Esophagus squamous epithelium (tissue), 5 donors: ENCODE results near the gene SPRR2D. TPM values are rescaled to one million over a fixed set of nuclear protein-coding genes. Genes with fewer than 3 reads are reported as not detected.

Experiments
- DNase-seq: peaks from one replicate; lab custom pipeline; 2025; lab: John Stamatoyannopoulos, UW
- H3K27ac ChIP-seq, 4 donors: fragments of 200-600 bp; sonication (generic); one replicate each; pipeline ENCODE4 v1.5.1; 2016 to 2019; ENCODE audit warnings: mild to moderate bottlenecking in 1 of 4
- H3K27me3 ChIP-seq, 4 donors: fragments of 200-600 bp; sonication (generic); 1 replicate in 3 of 4; 2 replicates in 1 of 4; pipeline versions ENCODE4 v1.5.1 to v1.6.0; 2017 to 2021; ENCODE audit warnings: antibody characterized with exemption in 1 of 4
- H3K36me3 ChIP-seq, 3 donors: fragments of 200-600 bp; sonication (generic); one replicate each; pipeline ENCODE4 v1.5.1; 2016 to 2019
- H3K4me1 ChIP-seq, 3 donors: fragments of 200-600 bp; sonication (generic); one replicate each; pipeline ENCODE4 v1.5.1; 2017 to 2019
- H3K4me3 ChIP-seq, 4 donors: fragments of 200-600 bp; sonication (generic); 1 replicate in 3 of 4; 2 replicates in 1 of 4; pipeline ENCODE4 v1.5.1; 2016 to 2019; ENCODE audit warnings: mild to moderate bottlenecking in 2 of 4, moderate library complexity in 1 of 4
- H3K9me3 ChIP-seq, 3 donors: fragments of 200-600 bp; sonication (generic); one replicate each; pipeline ENCODE4 v1.5.1; 2016 to 2019
- CTCF ChIP-seq, 6 experiments: fragments of 450-650 bp in 4 of 6; fragments of 200-600 bp in 2 of 6; sonication (generic) in 2 of 6; IDR thresholded peaks; one replicate each; pipeline ENCODE4 v1.5.1; 2016 to 2019; ENCODE audit warnings: antibody characterized with exemption in 6 of 6, mild to moderate bottlenecking in 4 of 6, moderate library complexity in 4 of 6
- POLR2A ChIP-seq, 4 donors: fragments of 450-650 bp; IDR thresholded peaks; one replicate each; pipeline ENCODE4 v1.6.1; 2017; ENCODE audit warnings: antibody characterized with exemption in 4 of 4, mild to moderate bottlenecking in 4 of 4, moderate library complexity in 3 of 4
- WGBS, 2 donors: methylation state at CpG; one replicate each; pipeline ENCODE4 v1.1.5; 2018; 5-methylcytosine and 5-hydroxymethylcytosine counted together
- intact Hi-C: fragments of 100-400 bp; cut with DNase I; formaldehyde crosslinking; loops from one replicate; pipeline ENCODE4 v1.15.0; 2022
- total RNA-seq, 4 donors: library from RNA; depleted of rRNA; stranded (reverse); fragments of >200 nt; gene quantifications; one replicate each; pipeline ENCODE4 v1.1.0, GENCODE V29; 2016
- donor health status: DM: yes; HTN: yes; CAD: no.

The SPRR2D gene
- total RNA-seq, 4 donors from 2014 or later = 8.2 to 1,680 (median 542) TPM

- no peak within 1 kb of the TSS for H3K4me3 ChIP-seq
- peaks cover 0 to 4% (median 0%) of the 10 kb centered on the region in 3 donors for H3K4me1 ChIP-seq
- H3K27me3 ChIP-seq = no peaks in the 10 kb centered on the region
- H3K36me3 ChIP-seq = no peaks in the 10 kb centered on the region
- DNase-seq = no peak
- no peak within 1 kb of the TSS for H3K27ac ChIP-seq
- H3K9me3 ChIP-seq = no peaks in the 10 kb centered on the region
- intact Hi-C loops = no loop called here
- WGBS, 2 donors = 48 to 61% methylated on average over 2 of the region's 2 CpGs
- TF ChIP-seq POLR2A (IDR thresholded peaks at IDR 0.05) = no peak
- no peak for TF ChIP-seq CTCF (IDR thresholded peaks at IDR 0.05)
Measured at GRCh38 chr1:153071511-153071910, 30.6 kb upstream of the SPRR2D start, which contains the start of gene SPRR2B. SPRR2B (minus strand) TSS chr1:153071611; CDS start chr1:153070839, 772 bp downstream.

- no peak overlapping the region for H3K27ac ChIP-seq
- H3K36me3 ChIP-seq = no peaks in the 10 kb centered on the region
- TF ChIP-seq CTCF (IDR thresholded peaks at IDR 0.05) = peak in 1 of 6 experiments; percentile 13
- no peak for TF ChIP-seq POLR2A (IDR thresholded peaks at IDR 0.05)
- no peak overlapping the region for H3K4me3 ChIP-seq
- H3K27me3 ChIP-seq = no peaks in the 10 kb centered on the region
- H3K4me1 ChIP-seq = peaks cover 0 to 4% (median 0%) of the 10 kb centered on the region in 3 donors
- no peaks in the 10 kb centered on the region for H3K9me3 ChIP-seq
- intact Hi-C loops = no loop called here
- 72 to 80% methylated on average over 2 of the region's 2 CpGs for WGBS, 2 donors
- no peak for DNase-seq
Measured at GRCh38 chr1:153070243-153070642, 29.3 kb upstream of the SPRR2D start.

GRCh38 chr1:153058826-153059784 lies 18.2 kb upstream of the SPRR2D start:
- WGBS, 2 donors = 77% methylated on average over 6 of the region's 6 CpGs
- H3K4me1 ChIP-seq = peaks cover 0 to 6% (median 0%) of the 10 kb centered on the region in 3 donors

GRCh38 chr1:153058154-153058553 lies 17.2 kb upstream of the SPRR2D start:
- intact Hi-C loops = no loop called here
- H3K27me3 ChIP-seq = no peaks in the 10 kb centered on the region
- TF ChIP-seq POLR2A (IDR thresholded peaks at IDR 0.05) (no peak), CTCF (IDR thresholded peaks at IDR 0.05) (peak in 2 of 6 experiments; percentile 18 to 20)
- H3K4me1 ChIP-seq = peaks cover 0 to 6% (median 0%) of the 10 kb centered on the region in 3 donors
- H3K4me3 ChIP-seq = no peak overlapping the region
- WGBS, 2 donors = 41 to 47% methylated on average over 2 of the region's 2 CpGs
- H3K9me3 ChIP-seq = no peaks in the 10 kb centered on the region
- no peak for DNase-seq
- H3K36me3 ChIP-seq = no peaks in the 10 kb centered on the region
- H3K27ac ChIP-seq = peak overlapping the region in 2 of 4 donors; percentile 44 to 60

More at GRCh38 chr1:153058826-153059784, 18.2 kb upstream of the SPRR2D start:
- no peak for DNase-seq
- H3K27me3 ChIP-seq = no peaks in the 10 kb centered on the region
- intact Hi-C loops = no loop called here
- no peak overlapping the region for H3K27ac ChIP-seq
- no peaks in the 10 kb centered on the region for H3K36me3 ChIP-seq
- no peaks in the 10 kb centered on the region for H3K9me3 ChIP-seq
- no peak for TF ChIP-seq CTCF (IDR thresholded peaks at IDR 0.05)
- H3K4me3 ChIP-seq = no peak overlapping the region

GRCh38 chr1:153057375-153057774 lies 16.5 kb upstream of the SPRR2D start, which contains the start of gene SPRR2A:
SPRR2A (minus strand) TSS chr1:153057512; CDS start chr1:153056735, 777 bp downstream.
- intact Hi-C loops = no loop called here
- Histone ChIP-seq H3K9me3 (no peaks in the 10 kb centered on the region), H3K4me3 (peak within 1 kb of the TSS; percentile 1 to 14 (median 4)), H3K4me1 (peaks cover 0 to 6% (median 0%) of the 10 kb centered on the region in 3 donors), H3K36me3 (no peaks in the 10 kb centered on the region), H3K27ac (peak within 1 kb of the TSS in 2 of 4 donors; percentile 52 to 60), H3K27me3 (no peaks in the 10 kb centered on the region)
- 35 to 51% methylated on average over 2 of the region's 2 CpGs for WGBS, 2 donors
- TF ChIP-seq POLR2A (IDR thresholded peaks at IDR 0.05) = no peak
- TF ChIP-seq CTCF (IDR thresholded peaks at IDR 0.05) = no peak
- no peak for DNase-seq
